HEK293T (cell line): ENCODE results near the gene IL12RB2.

ENCODE experiments used
- CTCF ChIA-PET: fragments of 350-600 bp; formaldehyde crosslinking; extraction: SDS; loops from one replicate; lab custom pipeline; 2021; ENCODE audit warnings: antibody characterized with exemption, inconsistent platforms; lab: Yijun Ruan, JAX
- POLR2A ChIA-PET: fragments of 350-600 bp; formaldehyde crosslinking; extraction: SDS; loops from one replicate; lab custom pipeline; 2020; ENCODE audit warnings: antibody characterized with exemption, inconsistent platforms; lab: Yijun Ruan, JAX
- DNase-seq: peaks from one replicate; pipeline ENCODE4 v3.0.0; 2012; ENCODE audit warnings: mixed read lengths; ENCODE audit errors: extremely low spot score
- ARNT ChIP-seq: fragments of 450-650 bp; IDR thresholded peaks from 2 replicates; pipeline ENCODE4 v1.6.1; 2017; ENCODE audit warnings: mild to moderate bottlenecking
- BHLHE40 ChIP-seq: fragments of 450-650 bp; IDR thresholded peaks from 2 replicates; pipeline ENCODE4 v1.6.1; 2016; ENCODE audit warnings: mild to moderate bottlenecking, moderate library complexity, borderline replicate concordance
- CTBP1 ChIP-seq: fragments of 450-650 bp; IDR thresholded peaks from 2 replicates; pipeline ENCODE4 v1.6.1; 2016; ENCODE audit warnings: borderline replicate concordance
- ELF4 ChIP-seq: fragments of 450-650 bp; IDR thresholded peaks from 2 replicates; pipeline ENCODE4 v1.6.1; 2017; ENCODE audit warnings: antibody characterized with exemption
- FOXA1 ChIP-seq: fragments of 450-650 bp; IDR thresholded peaks from 2 replicates; pipeline ENCODE4 v1.6.1; 2016; ENCODE audit warnings: mild to moderate bottlenecking
- FOXK2 ChIP-seq: fragments of 450-650 bp; IDR thresholded peaks from 2 replicates; pipeline ENCODE4 v1.6.1; 2016; ENCODE audit warnings: mild to moderate bottlenecking
- FOXM1 ChIP-seq: fragments of 450-650 bp; IDR thresholded peaks from 2 replicates; pipeline ENCODE4 v1.6.1; 2017; ENCODE audit warnings: mild to moderate bottlenecking, borderline replicate concordance
- HDGF ChIP-seq: fragments of 450-650 bp; IDR thresholded peaks from 2 replicates; pipeline ENCODE4 v1.6.1; 2017; ENCODE audit warnings: antibody characterized with exemption, borderline replicate concordance
- L3MBTL2 ChIP-seq: fragments of 450-650 bp; conservative IDR thresholded peaks from 2 replicates; pipeline ENCODE4 v1.6.1; 2016; ENCODE audit warnings: mild to moderate bottlenecking
- LEF1 ChIP-seq: fragments of 450-650 bp; IDR thresholded peaks from 2 replicates; pipeline ENCODE4 v1.6.1; 2017; ENCODE audit warnings: mild to moderate bottlenecking, borderline replicate concordance
- NFRKB ChIP-seq: fragments of 450-650 bp; IDR thresholded peaks from 2 replicates; pipeline ENCODE4 v1.6.1; 2016; ENCODE audit warnings: mild to moderate bottlenecking, moderate library complexity
- SP1 ChIP-seq: fragments of 450-650 bp; IDR thresholded peaks from 2 replicates; pipeline ENCODE4 v1.6.1; 2017
- SUZ12 ChIP-seq: fragments of 450-650 bp; IDR thresholded peaks from 2 replicates; pipeline ENCODE4 v1.6.1; 2016; ENCODE audit warnings: mild to moderate bottlenecking
- TARDBP ChIP-seq: fragments of 450-650 bp; IDR thresholded peaks from 2 replicates; pipeline ENCODE4 v1.6.1; 2016
- ZNF384 ChIP-seq: fragments of 450-650 bp; IDR thresholded peaks from 2 replicates; pipeline ENCODE4 v1.6.1; 2016
- TF ChIP-seq, protein P1 (sequence below): fragments of 450-650 bp; IDR thresholded peaks from 2 replicates; pipeline ENCODE4 v1.6.1; 2016

IL12RB2 gene

DNA sequence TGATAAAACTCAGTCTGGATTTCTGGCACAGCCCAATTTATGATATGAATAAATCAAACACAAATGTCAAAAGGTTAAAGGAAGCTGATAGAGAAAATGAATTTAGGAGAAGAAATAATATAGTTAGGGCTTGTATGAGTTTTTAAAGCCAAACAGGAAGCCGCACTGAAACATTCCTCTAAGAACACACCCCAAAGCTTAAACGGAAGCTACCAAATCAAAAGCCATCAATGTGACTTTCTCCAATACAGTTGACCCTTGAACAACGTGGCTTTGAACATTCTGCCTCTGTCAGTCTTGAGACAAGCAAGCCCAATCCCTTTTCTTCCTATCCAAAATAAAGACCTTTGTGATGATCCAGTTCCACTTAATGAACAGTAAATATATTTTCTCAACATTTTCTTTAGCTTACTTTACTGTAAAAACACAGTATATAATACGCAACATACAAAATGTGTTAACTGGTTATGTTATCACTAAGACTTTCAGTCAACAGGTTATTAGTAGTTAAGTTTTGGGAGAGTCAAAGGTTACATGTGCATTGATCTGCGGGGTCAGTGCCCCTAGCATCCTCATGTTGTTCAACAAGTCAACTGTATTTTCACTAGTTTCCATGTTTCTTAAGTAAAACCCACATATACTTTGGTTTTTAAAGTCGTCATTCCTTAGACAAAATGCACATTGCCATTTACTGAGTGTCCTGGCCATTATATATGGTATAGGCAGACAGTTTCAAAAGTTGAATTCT is 111.3 kb downstream of the IL12RB2 start:
- CTCF ChIA-PET: no interaction called here
- TF ChIP-seq LEF1 (no peak), FOXA1 (no peak), L3MBTL2 (no peak), NFRKB (no peak), SUZ12 (no peak), HDGF (no peak), CTBP1 (no peak), ARNT (no peak), FOXM1 (no peak), FOXK2 (no peak), BHLHE40 (no peak), SP1 (no peak), TARDBP (no peak), ELF4 (no peak)
- TF ChIP-seq, protein P1, sequence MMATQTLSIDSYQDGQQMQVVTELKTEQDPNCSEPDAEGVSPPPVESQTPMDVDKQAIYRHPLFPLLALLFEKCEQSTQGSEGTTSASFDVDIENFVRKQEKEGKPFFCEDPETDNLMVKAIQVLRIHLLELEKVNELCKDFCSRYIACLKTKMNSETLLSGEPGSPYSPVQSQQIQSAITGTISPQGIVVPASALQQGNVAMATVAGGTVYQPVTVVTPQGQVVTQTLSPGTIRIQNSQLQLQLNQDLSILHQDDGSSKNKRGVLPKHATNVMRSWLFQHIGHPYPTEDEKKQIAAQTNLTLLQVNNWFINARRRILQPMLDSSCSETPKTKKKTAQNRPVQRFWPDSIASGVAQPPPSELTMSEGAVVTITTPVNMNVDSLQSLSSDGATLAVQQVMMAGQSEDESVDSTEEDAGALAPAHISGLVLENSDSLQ: no peak
- POLR2A ChIA-PET: interaction anchor here (1.1 kb wide), 1 partner anchor 10 kb away, joined by 5 read pairs; the partner anchor contains the start of gene SERBP1
- no peak for DNase-seq

DNA sequence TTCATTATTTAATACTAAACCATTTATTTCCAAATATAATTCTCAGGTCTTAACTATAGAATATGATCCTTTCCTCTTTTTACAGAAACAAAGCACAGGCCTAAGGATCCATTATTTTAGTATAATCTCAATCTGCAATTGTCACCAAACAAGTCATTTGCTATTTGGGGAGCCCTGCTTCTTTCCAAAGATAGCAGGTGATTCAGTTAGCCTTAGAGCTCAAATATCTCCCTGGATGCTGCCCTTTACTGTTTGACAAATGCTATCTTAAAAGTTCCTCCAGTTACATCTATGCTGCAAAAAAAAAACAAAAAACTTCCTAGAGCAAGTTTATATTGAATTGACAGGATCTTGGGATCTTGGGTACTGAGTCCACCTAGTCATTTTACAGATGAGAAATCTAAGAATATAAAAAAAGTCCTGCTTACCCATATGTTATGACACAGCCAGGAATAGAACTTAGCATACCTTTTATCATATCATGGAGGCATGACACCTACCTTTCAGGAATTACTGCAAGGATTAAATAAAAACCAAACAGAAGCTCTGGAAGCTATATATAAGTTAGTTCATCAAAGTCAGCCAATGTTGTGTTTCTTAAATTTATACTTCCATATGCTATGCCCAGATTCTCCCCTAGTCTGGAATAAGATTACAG is 113.3 kb downstream of the IL12RB2 start:
- CTCF ChIA-PET: interaction anchor here (0.6 kb wide), 1 partner anchor 76 kb away, joined by 4 read pairs; no protein-coding TSS in a partner anchor
- no peak for TF ChIP-seq ZNF384
- no peak for TF ChIP-seq ELF4
- TF ChIP-seq BHLHE40: no peak
- TF ChIP-seq FOXM1: no peak
- TF ChIP-seq L3MBTL2: no peak
- TF ChIP-seq HDGF: no peak
- no peak for TF ChIP-seq TARDBP
- no peak for TF ChIP-seq FOXA1
- no peak for TF ChIP-seq FOXK2
- no peak for TF ChIP-seq LEF1
- TF ChIP-seq, protein P1: no peak
- TF ChIP-seq SP1: no peak
- POLR2A ChIA-PET: no interaction called here
- DNase-seq: no peak

DNA sequence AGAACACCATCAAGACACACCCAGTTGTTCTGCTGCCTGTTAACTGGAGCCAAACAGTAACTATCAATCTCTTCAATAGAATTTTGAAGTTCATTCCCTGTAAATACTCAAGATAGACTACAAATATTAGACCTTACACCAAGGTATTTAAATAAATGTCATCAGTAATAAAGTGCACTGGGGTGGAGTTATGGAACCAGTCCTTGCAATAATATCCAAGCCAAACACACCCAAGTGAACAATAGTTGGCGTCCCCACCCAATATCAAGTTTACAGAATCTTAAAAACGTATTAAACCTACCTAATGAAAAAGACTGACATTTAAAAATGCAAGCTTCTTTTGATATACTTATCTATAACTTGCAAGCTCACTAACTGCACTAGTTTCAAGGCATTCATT is 119.8 kb downstream of the IL12RB2 start:
- ChIA-PET CTCF (interaction anchor here (0.7 to 1.1 kb wide), 2 partner anchors 63 to 72 kb away, joined by 3 read pairs; no protein-coding TSS in a partner anchor), POLR2A (no interaction called here)
- no peak for DNase-seq
- TF ChIP-seq FOXM1 (no peak), L3MBTL2 (no peak)

DNA sequence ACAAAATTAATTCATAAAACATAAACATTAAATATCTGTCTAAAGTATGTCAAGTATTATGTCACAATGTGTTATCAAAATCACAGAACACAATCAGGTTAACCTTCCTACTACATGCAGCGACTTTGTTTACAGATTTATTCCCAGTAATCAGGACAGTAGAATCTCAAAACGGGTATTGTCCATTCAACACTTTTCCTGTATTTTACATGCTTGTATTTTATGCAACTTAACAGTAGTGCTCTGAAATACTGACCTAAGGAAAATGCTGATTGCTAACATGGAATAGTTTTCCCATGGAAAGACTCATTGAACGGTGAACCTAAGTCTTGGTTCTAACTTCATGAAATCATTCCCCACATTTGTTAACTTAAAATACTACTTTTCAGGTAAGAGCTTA is 120.3 kb downstream of the IL12RB2 start:
- POLR2A ChIA-PET: interaction anchor here (0.7 to 1.2 kb wide), 2 partner anchors 27 to 45 kb away, joined by 3 read pairs; no protein-coding TSS in a partner anchor
- TF ChIP-seq CTBP1: no peak
- TF ChIP-seq L3MBTL2: 0 out of 2 replicates have a peak, but pooled peaks have one; percentile 11
- 0 out of 2 replicates have a peak, but pooled peaks have one; percentile 26 for TF ChIP-seq FOXM1
- DNase-seq: no peak
- CTCF ChIA-PET: interaction anchor here (0.7 kb wide), 2 partner anchors 73 to 78 kb away, joined by 4 to 5 read pairs; no protein-coding TSS in a partner anchor

DNA sequence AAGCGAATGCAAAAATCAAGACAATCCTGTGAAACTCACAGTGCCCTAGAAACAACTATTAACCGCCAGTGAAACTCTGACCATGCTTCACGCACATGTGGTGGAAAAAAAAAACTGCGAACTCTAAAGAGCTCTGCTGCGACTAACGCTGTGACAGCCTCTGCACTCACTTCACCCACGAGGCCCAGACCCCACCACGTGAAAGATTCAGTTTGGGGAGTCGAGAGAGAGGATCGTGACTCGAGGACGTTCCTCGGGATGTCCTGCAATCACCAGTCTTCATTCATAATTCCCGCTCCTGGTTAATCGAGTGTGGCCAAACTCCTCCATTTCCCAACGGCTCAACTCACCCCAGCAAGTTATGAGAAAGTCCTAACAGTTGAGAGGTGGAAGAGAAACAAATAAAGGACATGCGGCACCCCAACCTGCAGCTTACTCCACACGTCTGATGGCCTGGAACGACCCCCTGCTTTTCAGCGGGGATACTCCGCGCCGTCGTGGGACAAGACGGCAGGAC is 121.4 kb downstream of the IL12RB2 start:
- ChIA-PET CTCF (no interaction called here), POLR2A (interaction anchor here (0.7 to 3.9 kb wide), 13 partner anchors 9 to 86 kb away, joined by 3 to 36 read pairs (median 4); no protein-coding TSS in a partner anchor)
- peak; percentile 36 for DNase-seq
- TF ChIP-seq ZNF384 (peak; percentile 58; the same call in 1 of the 2 replicates), NFRKB (no peak)

DNA sequence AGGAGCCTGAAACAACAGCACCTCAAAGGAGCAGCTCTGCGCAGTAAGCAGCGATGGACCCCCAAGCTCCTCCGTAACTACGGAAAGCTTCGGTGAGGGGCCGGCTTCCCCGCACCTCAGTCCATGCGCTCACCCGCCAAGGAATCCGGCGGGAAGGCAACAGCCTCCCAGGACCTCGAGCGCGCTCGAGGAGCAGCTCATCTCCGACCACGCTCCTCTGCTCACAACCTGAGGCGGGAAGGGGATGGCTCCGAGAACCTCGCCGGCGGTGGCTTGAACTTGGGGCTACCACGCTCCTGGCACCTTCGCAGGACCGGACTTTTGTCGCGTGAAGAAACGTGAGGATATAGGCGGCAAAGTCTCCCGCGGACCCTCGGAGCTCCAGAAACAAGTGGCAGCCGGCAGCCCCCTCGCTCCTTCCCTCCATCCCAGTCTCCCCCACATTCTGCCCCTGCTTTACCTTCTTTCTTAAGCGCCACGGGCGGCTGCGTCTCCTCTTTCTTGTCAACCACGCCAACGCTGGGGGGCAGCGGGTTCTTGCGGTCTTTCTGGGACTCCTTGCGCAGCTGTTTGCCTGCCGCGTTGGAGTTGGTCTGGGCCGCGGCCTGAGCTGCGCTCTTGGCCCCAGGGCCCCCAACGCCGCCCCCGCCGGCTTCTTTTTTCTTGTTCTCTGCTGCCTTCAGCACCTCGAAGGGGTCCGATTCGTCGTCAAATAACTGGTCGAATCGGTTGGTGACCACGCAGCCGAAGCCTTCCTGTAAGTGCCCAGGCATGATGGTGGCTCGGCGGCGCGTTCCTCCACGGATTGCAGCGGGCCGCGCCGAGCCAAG is 122.1 kb downstream of the IL12RB2 start:
- no peak for TF ChIP-seq BHLHE40
- peak; percentile 100 for TF ChIP-seq NFRKB
- TF ChIP-seq L3MBTL2: peak; percentile 42
- peak; percentile 80; the same call in 1 of the 2 replicates for TF ChIP-seq HDGF
- TF ChIP-seq CTBP1: no peak
- TF ChIP-seq TARDBP: no peak
- no peak for TF ChIP-seq ZNF384
- no peak for TF ChIP-seq FOXK2
- peak; percentile 33; the same call in 1 of the 2 replicates for TF ChIP-seq ARNT
- TF ChIP-seq, protein P1: no peak
- no peak for TF ChIP-seq SUZ12
- peak; percentile 46 for DNase-seq
- ChIA-PET POLR2A (interaction anchor here (0.6 to 3.9 kb wide), 16 partner anchors 8 to 97 kb away, joined by 3 to 36 read pairs (median 4); no protein-coding TSS in a partner anchor), CTCF (no interaction called here)
